ENCODE data around the gene GAL3ST2.

Gene GAL3ST2

GRCh38 chr2:241794250-241794823, 17.7 kb downstream of the GAL3ST2 start:
- DNase-seq (ENCODE audit: low read depth, low spot score), result no peak
- no peak overlapping the region for H3K4me3 ChIP-seq (ENCODE audit: low read depth, low read length)
- in situ Hi-C loops (cut with HindIII; ENCODE audit: low sequenced_read_pairs), result no loop called here
- TF ChIP-seq CTCF (IDR thresholded peaks at IDR 0.05; ENCODE audit: low read depth, low read length), result no peak

- DNase-seq (ENCODE audit: low read depth, low spot score), result no peak
- no peak for TF ChIP-seq CTCF (IDR thresholded peaks at IDR 0.05; ENCODE audit: low read depth, low read length)
- in situ Hi-C loops (cut with HindIII; ENCODE audit: low sequenced_read_pairs), result no loop called here
- no peak overlapping the region for H3K4me3 ChIP-seq (ENCODE audit: low read depth, low read length)
Observed at GRCh38 chr2:241795021-241795999, 18.7 kb downstream of the GAL3ST2 start.

- in situ Hi-C loops (cut with HindIII; ENCODE audit: low sequenced_read_pairs), result no loop called here
- no peak for TF ChIP-seq CTCF (IDR thresholded peaks at IDR 0.05; ENCODE audit: low read depth, low read length)
- DNase-seq (ENCODE audit: low read depth, low spot score), result no peak
- no peak overlapping the region for H3K4me3 ChIP-seq (ENCODE audit: low read depth, low read length)
Observed at GRCh38 chr2:241796209-241796608, 19.6 kb downstream of the GAL3ST2 start.

- DNase-seq (ENCODE audit: low read depth, low spot score), result no peak
- no peak overlapping the region for H3K4me3 ChIP-seq (ENCODE audit: low read depth, low read length)
- no peak for TF ChIP-seq CTCF (IDR thresholded peaks at IDR 0.05; ENCODE audit: low read depth, low read length)
- in situ Hi-C loops (cut with HindIII; ENCODE audit: low sequenced_read_pairs), result no loop called here
Observed at GRCh38 chr2:241796610-241797138, 20.1 kb downstream of the GAL3ST2 start.

- in situ Hi-C loops (cut with HindIII; ENCODE audit: low sequenced_read_pairs), result no loop called here
- no peak for TF ChIP-seq CTCF (IDR thresholded peaks at IDR 0.05; ENCODE audit: low read depth, low read length)
- no peak for DNase-seq (ENCODE audit: low read depth, low spot score)
- H3K4me3 ChIP-seq (ENCODE audit: low read depth, low read length), result no peak overlapping the region
Observed at GRCh38 chr2:241797441-241798080, 20.9 kb downstream of the GAL3ST2 start.

- no peak overlapping the region for H3K4me3 ChIP-seq (ENCODE audit: low read depth, low read length)
- in situ Hi-C loops (cut with HindIII; ENCODE audit: low sequenced_read_pairs), result no loop called here
- TF ChIP-seq CTCF (IDR thresholded peaks at IDR 0.05; ENCODE audit: low read depth, low read length), result no peak
- no peak for DNase-seq (ENCODE audit: low read depth, low spot score)
Observed at GRCh38 chr2:241798081-241798630, 21.5 kb downstream of the GAL3ST2 start.

Data from astrocyte of the spinal cord (primary cell).